HG03575 (cell line): ENCODE data around the gene SLC7A14.

Experiments used
- ATAC-seq: cut with Tn5 transposase; IDR thresholded peaks from one replicate; pipeline ENCODE4 v1.9.1; 2021; ENCODE audit not compliant: unreplicated experiment, insufficient number of reproducible peaks, low FRiP score; ENCODE audit errors: extremely low read depth

The SLC7A14 gene

GRCh38 chr3:170484869-170485268 lies 101.0 kb downstream of the SLC7A14 start:
- no peak for ATAC-seq

- ATAC-seq: no peak
Observed at GRCh38 chr3:170483485-170484262, 102.2 kb downstream of the SLC7A14 start.

GRCh38 chr3:170482199-170482598 lies 103.7 kb downstream of the SLC7A14 start:
- ATAC-seq: no peak

GRCh38 chr3:170480111-170480510 lies 105.8 kb downstream of the SLC7A14 start:
- no peak for ATAC-seq

- ATAC-seq: no peak
Observed at GRCh38 chr3:170477395-170477794, 108.5 kb downstream of the SLC7A14 start.

- ATAC-seq: no peak
Observed at GRCh38 chr3:170476291-170476690, 109.6 kb downstream of the SLC7A14 start.

GRCh38 chr3:170475092-170475685 lies 110.7 kb downstream of the SLC7A14 start:
- no peak for ATAC-seq

GRCh38 chr3:170473358-170473757 lies 112.5 kb downstream of the SLC7A14 start:
- no peak for ATAC-seq

- ATAC-seq: no peak
Observed at GRCh38 chr3:170471149-170471548, 114.7 kb downstream of the SLC7A14 start.

GRCh38 chr3:170470063-170471016 lies 115.5 kb downstream of the SLC7A14 start:
- no peak for ATAC-seq

GRCh38 chr3:170469151-170470062 lies 116.5 kb downstream of the SLC7A14 start:
- no peak for ATAC-seq

GRCh38 chr3:170467571-170468147 lies 118.2 kb downstream of the SLC7A14 start:
- ATAC-seq: no peak

GRCh38 chr3:170467007-170467406 lies 118.9 kb downstream of the SLC7A14 start:
- ATAC-seq: no peak

GRCh38 chr3:170465955-170466354 lies 119.9 kb downstream of the SLC7A14 start:
- ATAC-seq: no peak

GRCh38 chr3:170463011-170463410 lies 122.9 kb downstream of the SLC7A14 start:
- ATAC-seq: no peak

GRCh38 chr3:170458285-170458684 lies 127.6 kb downstream of the SLC7A14 start:
- no peak for ATAC-seq

GRCh38 chr3:170454509-170454908 lies 131.4 kb downstream of the SLC7A14 start:
- no peak for ATAC-seq

GRCh38 chr3:170450039-170450438 lies 135.8 kb downstream of the SLC7A14 start:
- ATAC-seq: no peak
